Renal cortex interstitium (tissue), 11 donors: Measurements from ENCODE around the gene SAA4. TPM values are rescaled to one million over a fixed set of nuclear protein-coding genes. Genes with fewer than 3 reads are reported as not detected.
"Not testable (repeated sequence)": the region's sequence is repeated elsewhere in the genome, so short reads cannot be mapped to it uniquely, and the experiment has no call there.

Experiments
- DNase-seq, 11 donors: peaks; one replicate each; pipeline ENCODE4 v3.0.0-alpha.2; 2013; ENCODE audit warnings: low read depth in 9 of 11, low spot score in 4 of 11; ENCODE audit errors: extremely low read depth in 1 of 11
- polyA plus RNA-seq, 3 donors: library from polyadenylated mRNA; unstranded; fragments of 120-200 nt; gene quantifications; one replicate each; pipeline ENCODE4 v1.2.1, GENCODE V29; 2013; ENCODE audit not compliant: insufficient read length in 3 of 3

SAA4 gene
- polyA plus RNA-seq, 3 donors: not detected

GRCh38 chr11:18253778-18254338 lies 17.3 kb upstream of the SAA4 start:
- no peak for DNase-seq

DNA sequence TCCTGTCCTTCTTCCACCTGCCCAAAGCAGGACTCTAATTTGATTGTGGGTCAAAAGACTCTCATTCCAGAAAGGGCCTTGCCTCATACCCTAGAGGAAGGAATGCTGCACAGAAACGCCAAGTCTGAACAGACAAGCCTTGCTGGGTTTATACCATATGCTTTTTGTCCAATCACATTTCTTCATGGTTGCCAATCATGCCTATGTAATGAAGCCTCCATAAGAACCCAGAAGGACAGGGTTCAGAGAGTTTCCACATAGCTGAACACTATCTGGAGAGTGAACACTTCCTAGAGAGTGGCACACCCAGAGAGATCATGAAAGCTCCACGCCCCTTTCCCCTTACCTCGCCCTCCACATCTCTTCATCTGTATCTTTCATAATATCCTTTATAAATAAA lies 16.6 kb upstream of the SAA4 start:
- no peak for DNase-seq

DNA sequence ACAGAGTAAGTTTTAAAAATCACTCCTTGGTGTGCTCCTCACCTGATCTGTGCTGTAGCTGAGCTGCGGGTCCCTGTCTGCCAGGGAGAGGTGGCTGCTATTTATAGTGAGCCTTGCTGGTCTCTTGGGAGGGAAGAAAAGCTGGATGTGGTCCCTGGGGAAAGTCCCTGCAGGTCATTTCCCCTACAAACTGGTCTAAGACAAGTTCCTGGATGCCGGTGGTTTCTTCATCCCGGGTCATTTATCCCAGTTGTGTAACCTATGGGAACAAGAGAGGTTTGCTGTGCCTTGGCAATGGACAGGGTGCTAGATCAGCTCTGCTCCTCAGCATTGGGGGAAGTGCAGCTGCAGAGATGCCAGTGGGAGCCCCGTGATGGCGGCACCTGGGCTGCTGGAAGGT lies 12.0 kb upstream of the SAA4 start, which contains the start of gene SAA2:
TSS of gene SAA2 (minus strand) at position 108 of the 400 bp plus-strand sequence. CDS start 657 bp downstream, outside the sequence.
- DNase-seq: no peak

DNA sequence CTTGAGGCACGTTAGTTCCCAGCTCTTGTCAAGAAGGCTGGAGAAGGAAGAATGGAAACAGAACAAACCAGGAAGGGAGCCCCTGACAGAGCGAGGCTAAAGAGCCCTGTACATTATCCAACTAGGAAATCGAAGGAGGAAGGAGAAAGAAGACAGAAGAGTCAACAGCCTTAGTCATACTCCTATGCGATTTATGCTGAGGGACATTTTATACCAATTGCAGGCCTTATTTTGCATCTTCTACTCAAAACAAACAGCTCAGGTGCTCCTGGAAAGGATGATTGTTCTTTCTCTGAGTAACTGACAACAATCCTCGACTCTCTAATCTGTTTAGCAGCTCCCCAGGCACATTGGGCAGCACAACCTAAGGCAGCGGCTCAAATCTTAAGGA lies 10.6 kb upstream of the SAA4 start:
- not testable (repeated sequence) for DNase-seq

GRCh38 chr11:18246379-18247190 lies 10.0 kb upstream of the SAA4 start:
- not testable (repeated sequence) for DNase-seq

DNA sequence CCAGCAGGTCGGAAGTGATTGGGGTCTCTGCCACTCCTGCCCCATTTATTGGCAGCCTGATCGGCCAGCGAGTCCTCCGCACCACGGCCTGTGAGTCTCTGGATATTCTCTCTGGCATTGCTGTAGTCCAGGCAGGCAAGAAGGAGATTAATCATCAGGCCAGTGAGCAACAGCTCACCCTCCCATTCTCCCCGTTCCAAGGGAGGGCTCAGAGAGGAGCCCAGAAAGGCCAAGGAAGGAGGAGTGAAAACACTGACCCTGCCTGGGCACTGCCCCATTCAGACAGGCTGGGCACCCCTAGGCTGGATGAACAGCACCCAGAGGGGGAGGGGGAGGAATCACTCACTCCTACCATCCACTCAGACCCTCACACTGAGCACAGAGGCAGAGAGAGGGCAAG lies 8.8 kb upstream of the SAA4 start:
- DNase-seq: no peak

- peak in 8 of 11 donors; percentile 2 to 32 (median 14) for DNase-seq
Measured at GRCh38 chr11:18243783-18244362, 7.3 kb upstream of the SAA4 start.

DNA sequence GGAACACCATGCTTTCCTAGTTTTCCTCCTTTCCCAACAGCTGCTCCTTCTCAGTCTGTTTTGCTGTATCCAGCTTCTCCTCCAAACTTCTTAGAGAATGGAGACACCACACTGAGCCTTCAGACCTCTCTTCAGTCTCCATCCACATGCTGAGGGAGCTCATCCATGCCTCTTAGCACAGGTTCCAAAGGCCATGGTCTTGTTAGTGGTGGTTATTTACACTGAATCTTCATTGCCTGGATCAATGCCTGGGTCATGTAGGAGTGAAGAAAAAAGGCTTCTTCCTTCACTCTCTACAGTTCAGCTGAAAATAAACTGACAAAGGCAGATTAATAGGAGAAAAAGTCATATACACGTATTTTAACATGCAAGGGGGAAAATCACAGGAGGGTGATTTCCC lies 3.1 kb upstream of the SAA4 start:
- DNase-seq: no peak

GRCh38 chr11:18235394-18236334 lies 938 bp downstream of the SAA4 start:
- no peak for DNase-seq

DNA sequence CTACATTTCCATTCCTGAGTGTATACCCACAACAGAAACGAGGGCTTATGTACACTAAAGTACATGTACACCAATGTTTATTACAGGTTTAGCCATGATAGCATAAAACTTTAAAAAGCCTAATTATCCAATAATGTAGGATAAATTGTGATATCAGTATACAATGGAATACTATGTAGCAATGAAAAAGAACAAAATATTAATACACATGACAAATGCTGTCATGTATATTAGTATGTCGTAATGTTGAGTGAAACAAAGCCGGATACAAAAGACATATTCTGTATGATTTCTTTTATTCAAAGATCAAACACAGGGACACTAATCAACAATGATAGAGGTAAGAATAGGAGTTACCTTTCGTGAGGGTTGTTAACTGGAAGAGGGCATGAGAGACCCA lies 2.7 kb downstream of the SAA4 start:
- no peak for DNase-seq

DNA sequence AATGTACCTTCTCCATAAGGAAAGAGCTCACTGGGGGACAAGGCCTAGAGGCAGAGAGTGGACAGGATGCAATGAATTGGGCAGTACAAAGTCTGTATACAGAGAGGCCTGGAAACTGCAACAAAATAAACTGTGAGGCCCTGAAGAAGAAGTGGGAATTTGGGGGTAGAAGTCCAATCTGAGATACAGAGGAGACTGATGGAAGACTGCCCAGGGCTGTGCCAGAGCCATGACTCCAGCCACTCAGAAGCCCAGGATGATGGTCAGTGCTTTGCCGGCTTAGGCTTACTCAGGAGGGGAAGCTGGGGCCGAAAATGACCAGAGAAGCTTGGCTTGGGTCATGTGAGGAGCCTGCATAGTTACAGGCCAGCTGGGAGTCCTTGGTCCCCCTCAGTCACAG lies 5.7 kb downstream of the SAA4 start:
- no peak for DNase-seq

GRCh38 chr11:18229501-18229900 lies 7.1 kb downstream of the SAA4 start:
- no peak for DNase-seq

DNA sequence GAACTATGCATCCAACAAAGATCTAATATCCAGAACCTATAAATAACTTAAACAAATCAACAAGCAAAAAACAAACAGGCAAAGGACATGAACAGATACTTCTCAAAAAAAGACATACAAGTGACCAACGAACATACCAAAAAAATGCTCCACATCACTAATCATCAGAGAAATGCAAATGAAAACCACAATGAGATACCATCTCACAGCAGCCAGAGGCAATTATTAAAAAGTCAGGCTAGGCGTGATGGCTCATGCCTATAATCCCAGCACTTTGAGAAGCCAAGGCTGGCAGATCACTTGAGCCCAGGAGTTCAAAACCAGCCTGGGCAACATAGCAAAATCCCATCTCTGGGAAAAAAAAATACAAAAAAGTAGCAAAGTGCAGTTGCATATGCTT lies 10.7 kb downstream of the SAA4 start:
- DNase-seq: no peak

- DNase-seq: no peak
Measured at GRCh38 chr11:18223591-18224387, 12.8 kb downstream of the SAA4 start.

GRCh38 chr11:18222814-18223421 lies 13.7 kb downstream of the SAA4 start:
- DNase-seq: no peak

DNA sequence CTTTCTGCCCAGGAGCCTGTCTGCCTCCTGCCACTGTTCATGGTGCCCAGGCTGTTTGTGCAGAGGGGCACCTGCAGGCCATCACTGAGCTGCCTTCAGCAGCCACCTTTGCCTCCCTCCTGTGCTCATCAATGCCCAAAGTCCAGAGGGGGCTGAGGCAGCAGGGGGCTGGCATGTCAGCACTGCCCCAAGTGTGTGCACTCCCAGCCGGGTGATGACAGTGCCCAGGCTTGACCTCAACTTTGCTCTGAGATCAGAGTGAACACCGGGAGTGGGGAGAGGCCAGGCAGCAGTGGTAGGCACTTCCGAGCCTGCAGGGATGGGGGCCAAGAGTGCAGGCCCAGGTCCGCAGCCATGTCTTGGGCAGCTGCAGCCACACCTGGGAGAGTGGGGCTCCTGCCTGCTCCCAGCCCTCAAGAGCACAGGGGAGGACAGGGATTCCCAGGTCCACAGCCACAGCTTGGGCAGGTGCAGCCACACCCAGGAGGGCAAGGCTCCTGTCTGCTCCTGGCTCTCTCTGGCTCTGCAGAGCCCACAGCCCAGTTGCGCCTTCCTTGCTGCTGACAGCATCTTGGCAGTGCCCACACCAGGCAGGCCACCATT lies 15.2 kb downstream of the SAA4 start:
- DNase-seq: no peak

GRCh38 chr11:18209058-18209457 lies 27.5 kb downstream of the SAA4 start:
- DNase-seq: no peak

DNA sequence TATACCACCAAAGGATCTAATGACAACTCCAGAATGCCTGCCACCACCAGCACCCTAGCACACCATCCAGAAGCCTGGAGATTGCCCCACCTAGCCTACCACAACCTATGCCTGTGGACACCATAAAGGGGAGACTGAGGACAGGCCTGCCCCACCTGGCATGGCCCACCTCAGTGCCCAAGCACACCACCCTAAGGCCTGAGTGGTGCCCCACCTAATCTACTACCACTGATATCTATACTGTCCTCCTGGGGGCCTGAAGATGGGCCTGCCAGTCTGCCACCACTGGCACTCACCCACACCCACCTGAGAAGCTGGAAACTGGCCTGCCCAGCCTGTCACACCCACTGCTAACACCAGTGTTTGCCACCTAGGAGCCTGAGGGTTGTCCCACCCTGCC lies 31.8 kb downstream of the SAA4 start:
- no peak for DNase-seq
